Activated CD4-positive, alpha-beta T cell treated with anti-CD3 and anti-CD28 coated beads for 4 hours (primary cell): ENCODE measurements around the gene MUC5B.

Experiments used
- DNase-seq, 2 donors: peaks; one replicate each; pipeline ENCODE4 v3.0.0-alpha.2; 2020

MUC5B gene

DNA sequence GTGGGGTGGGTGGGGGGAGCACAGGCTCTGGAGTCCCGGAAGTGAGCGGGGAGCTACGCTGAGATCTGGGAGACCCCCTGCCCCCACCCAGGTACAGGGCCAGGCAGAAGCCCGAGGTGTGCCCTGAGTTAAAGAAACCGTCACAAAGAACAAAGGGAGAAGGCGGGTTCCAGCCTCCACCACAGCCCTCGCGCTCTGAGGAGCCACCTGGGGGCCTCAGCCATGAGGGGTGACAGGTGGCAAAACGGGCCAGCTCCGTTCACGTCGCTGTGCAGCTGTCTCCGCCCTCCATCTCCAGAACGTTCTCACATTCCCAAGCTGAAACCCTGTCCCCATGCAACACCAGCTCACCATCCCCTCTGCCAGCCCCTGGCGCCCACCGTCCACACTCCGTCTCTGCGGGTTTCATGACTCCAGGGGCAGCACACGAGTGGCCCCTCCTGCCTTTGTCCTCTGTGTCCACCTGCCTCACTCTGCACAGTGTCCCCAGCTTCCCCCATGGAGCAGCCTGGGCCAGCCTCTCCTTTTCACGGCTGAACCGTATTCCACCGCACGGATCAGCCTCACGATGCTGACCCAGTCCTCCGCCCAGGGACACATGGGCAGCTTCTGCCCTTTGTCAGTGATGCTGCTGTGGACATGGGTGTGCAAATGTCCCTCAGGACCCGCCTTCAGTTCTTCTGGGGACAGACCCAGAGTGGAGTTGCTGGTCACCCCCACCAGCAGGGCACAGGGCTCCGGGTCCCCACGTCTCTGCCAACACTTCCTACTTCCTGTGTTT, 1.7 kb upstream of the MUC5B start:
- DNase-seq = no peak

DNA sequence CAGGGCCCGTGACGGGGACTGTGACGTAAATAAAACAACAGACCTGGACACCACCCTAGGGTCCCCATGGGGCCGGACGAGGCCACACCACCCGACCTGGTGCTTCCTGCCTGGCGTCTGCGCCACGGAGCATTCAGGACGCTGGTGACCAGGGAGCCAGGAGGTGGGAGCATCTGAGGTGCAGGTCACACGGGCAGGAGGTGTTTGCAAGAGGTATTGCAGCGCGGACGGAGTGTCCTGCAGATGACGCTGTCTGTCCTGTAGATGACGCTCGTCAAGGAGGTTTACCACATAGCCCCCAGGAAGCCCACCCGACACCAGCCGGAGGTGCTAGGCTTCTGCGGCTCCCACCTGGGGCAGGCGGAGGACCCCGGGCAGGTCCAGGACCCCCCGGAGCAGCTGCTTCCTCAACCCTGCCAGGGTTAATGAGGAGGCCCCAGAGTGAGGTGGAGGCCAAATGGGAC, 986 bp upstream of the MUC5B start:
- no peak for DNase-seq

DNA sequence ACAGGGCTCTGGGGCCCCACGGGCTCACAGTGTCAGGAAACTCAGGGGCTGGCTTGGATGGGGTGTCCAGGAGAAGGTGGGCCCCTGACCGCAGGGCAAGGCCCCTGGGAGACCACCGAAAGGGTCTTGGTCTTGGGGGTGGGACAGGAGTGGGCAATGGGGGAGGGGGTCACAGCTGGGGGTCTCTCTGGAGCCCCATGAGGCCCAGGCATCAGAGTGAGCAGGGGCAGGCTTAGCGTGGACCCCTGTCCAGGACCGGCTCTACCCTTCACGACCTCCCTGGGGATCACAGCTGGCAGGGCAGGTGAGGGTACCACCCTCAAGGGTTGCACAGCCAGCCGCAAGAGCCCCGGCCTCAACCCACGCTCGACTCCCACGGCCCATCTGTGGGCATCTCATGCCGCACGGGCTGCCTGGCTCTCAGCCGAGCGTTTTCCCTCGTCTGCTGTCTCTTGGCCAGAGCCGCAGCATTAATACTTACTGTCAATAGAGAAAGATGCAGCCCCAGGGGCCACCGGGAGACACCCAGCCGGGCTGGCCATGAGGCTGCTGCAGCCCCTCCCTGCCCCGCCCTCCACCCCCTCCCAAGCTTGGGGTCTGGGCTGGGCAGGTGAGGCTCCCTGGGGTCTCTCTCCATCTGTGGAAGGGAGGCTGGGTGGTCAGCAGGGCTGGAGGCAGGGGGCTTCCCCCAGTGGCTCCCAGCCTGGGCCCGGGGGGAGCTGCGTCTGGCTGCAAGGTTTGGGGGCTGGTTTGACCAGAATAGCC, 662 bp downstream of the MUC5B start:
- no peak for DNase-seq

DNA sequence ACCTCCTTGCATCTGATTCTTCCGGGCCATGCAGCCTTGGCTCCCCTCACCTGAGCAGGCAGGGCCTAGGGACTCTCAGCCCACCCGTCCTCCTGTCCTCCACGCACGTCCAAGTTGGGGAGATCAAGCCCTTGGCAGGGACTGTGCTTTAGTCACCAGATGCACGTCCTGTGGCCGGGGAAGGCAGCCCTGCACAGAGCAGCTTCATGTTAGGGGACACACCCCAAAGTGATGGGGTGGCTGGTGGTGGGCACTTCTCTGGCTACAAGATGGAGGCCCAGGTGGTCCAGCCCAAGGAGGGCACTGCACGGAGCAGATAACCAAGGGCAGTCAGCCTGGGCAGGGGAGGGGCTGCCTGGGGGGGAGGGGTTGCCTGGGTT, 1.2 kb downstream of the MUC5B start:
- DNase-seq = no peak

- DNase-seq = no peak
Measured at GRCh38 chr11:1224491-1225385, 1.9 kb downstream of the MUC5B start.

GRCh38 chr11:1225386-1226225, 2.7 kb downstream of the MUC5B start:
- DNase-seq = no peak

DNA sequence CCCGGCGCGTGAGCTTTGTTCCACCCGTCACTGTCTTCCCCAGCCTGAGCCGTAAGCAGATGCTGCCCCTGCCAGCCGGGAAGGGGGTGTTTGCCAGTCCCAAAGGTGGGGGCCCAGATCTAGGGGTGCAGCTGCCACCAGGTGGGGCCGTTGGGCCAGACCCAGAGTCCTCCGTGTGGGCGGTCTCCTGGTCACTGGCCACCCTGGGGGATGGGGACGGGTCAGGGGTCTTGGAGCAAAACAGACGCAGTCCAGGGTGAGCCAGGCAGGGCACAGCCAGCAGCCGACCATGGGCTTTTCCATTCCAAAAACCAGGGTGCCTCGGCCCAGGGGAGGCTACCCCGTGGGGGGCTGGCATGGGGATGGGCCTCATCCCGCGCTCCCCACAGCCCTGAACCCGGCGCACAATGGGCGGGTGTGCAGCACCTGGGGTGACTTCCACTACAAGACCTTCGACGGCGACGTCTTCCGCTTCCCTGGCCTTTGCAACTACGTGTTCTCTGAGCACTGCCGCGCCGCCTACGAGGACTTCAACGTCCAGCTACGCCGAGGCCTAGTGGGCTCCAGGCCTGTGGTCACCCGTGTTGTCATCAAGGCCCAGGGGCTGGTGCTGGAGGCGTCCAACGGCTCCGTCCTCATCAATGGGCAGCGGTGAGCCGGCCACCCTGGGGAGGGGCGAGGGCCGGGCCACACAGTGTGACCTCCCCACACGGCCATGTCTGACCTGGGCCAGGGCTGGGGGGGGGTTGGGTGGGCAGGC, 3.5 kb downstream of the MUC5B start:
- no peak for DNase-seq

DNA sequence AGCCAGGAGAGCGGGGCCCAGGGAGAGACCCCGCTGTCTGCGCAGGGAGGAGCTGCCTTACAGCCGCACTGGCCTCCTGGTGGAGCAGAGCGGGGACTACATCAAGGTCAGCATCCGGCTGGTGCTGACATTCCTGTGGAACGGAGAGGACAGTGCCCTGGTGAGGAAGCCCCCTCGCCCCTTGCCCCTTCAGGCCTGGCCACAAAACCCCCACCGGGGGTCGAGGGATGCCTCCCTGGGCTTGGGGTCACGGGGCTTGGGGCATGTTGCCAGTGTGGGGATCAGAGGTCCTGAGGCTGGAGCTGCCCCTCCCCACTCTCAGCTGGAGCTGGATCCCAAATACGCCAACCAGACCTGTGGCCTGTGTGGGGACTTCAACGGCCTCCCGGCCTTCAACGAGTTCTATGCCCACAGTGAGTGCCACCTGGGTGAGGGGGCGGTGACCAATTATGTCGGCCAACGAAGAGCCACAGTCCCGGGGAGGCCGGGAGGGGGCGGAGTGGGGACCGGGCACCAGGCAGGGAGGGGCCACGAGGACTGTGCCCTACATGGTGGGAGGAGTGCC, 4.2 kb downstream of the MUC5B start:
- DNase-seq = no peak

DNA sequence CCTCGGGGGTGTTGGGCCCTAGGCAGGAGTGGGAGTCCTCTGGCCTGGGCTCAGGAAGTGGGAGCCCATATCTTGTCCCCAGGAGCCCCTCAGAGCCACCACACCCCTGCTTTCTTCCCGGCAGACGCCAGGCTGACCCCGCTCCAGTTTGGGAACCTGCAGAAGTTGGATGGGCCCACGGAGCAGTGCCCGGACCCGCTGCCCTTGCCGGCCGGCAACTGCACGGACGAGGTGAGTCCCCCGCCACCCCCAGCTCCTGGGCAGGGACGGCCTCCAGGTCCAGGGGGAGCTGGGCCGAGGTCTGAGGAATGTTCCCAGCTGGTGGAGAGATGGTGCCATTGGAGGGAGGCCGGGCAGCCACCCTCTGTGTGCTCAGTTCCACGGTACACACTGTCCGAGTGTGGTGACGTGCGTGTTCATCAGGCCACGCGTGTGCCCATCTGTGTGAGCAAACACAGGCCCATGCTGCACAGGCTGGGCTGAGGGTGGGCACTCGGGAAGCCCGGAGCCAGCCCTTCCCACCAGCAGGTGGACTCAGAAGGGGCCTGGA, 4.8 kb downstream of the MUC5B start:
- no peak for DNase-seq

DNA sequence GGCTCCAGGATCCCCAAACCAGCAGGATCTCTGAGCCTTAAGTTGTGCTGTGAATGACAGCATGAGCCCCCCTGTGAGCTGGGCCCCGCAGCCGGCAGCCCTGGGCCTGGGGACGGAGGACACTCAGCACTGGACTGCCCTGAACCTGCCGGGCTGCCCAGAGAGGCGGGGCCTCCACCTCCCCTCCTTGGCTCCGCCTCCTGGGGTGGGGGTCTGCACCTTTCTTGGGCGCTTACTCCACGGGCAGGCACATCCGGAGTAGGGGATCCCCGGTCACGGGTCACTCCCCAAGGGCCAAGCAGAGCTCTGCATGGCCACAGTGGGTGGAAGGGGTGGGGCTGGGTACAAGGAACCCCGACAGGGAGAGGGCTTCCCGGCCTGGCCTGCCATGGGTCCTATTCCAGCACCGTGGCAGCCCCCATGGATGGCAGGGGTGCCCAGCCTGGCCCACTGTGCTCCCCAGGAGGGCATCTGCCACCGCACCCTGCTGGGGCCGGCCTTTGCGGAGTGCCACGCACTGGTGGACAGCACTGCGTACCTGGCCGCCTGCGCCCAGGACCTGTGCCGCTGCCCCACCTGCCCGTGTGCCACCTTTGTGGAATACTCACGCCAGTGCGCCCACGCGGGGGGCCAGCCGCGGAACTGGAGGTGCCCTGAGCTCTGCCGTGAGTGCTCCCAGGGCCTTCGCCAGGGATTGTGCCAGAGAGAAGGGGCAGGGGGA, 5.4 kb downstream of the MUC5B start:
- DNase-seq = no peak

DNA sequence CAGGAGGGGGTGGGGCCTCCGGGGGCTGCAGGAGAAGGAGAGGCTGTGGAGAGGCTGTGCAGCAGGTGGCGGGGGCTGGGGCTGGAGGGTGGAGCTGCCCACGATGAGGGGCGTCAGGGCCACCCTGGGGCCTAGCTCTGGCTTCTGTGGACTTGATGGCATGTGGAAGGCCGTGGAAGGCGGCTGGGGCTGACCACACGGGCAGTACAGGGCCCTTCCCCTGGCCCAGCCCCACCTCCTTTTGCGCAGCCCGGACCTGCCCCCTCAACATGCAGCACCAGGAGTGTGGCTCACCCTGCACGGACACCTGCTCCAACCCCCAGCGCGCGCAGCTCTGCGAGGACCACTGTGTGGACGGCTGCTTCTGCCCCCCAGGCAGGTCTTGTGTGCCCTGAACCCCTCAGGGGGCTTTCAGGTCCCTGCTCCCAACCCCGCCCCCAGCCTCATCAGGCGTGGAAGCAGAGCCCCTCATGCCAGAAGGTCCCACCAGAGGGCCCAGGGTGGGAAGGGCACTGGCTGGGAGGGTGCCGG, 6.1 kb downstream of the MUC5B start:
- DNase-seq = no peak

DNA sequence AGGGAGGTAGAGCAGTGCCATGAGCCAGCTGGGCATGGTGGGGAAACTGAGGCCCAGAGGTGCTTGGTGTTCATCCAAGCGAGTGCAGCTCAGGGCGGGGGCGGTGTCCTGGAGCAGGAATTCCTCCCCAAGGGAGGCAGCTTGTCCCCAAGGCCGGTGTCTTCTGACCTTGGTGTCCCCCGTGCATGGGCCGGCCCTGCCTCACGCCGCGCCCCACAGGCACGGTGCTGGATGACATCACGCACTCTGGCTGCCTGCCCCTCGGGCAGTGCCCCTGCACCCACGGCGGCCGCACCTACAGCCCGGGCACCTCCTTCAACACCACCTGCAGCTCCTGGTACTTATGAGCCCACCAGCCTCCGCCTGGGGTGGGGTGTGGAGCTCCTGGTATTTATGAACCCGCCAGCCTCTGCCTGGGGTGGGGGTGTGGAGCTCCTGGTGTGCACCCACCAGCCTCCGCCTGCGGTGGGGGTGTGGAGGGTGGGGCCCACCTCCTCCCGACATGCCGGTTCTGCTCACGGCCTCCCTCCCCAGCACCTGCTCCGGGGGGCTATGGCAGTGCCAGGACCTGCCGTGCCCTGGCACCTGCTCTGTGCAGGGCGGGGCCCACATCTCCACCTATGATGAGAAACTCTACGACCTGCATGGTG, 6.7 kb downstream of the MUC5B start:
- DNase-seq = no peak

DNA sequence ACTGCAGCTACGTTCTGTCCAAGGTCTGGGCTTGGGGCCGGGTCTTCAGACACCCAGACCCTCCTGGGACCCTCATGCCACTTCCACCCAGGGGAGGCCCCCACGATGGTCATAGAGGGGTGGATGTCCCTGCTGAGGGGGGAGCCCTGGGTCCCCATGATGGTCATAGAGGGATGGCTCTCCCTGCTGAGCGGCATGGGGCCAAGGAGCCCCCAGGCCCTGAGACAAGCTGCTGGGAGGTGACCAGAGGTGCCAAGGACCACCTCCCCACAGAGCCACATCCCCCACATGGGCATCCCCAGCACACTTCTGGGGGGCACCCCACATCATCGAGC, 7.2 kb downstream of the MUC5B start:
- no peak for DNase-seq

DNA sequence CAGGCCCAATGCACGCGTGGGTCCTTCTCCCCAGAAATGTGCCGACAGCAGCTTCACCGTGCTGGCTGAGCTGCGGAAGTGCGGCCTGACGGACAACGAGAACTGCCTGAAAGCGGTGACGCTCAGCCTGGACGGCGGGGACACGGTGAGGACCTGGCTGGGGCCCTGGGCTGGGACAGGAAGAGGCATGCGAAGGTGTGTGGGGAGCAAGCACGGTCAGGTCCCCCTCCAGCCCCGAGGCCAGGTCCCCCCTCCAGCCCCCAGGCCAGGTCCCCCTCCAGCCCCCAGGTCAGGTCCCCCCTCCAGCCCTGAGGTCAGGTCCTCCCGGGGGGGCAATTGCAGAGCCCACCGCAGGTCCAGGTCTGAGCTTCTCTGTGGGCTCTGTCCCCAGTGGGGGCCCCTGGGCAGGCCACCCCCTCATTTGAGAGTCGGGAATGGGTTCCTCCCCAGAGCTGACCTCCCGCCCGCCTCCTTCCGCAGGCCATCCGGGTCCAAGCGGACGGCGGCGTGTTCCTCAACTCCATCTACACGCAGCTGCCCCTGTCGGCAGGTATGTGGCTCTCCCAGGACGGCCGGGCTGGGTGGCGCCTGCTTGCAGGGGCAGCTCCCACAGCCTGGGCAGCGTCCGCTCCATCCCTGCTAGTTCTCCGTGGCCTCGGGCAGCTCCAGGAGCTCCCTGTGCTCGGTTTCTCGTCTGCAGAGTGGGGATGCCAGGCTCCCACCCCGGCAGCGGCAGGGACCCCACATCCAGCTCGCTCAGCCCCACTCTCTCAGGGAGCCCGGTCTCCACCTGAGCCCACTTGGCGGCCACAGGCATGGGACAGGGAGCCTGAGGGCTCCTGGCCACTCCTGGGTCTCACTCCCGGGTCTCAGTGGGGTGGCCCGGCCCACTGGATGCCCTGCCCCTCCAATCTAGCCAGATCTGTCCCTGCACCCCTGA, 7.9 kb downstream of the MUC5B start:
- DNase-seq = no peak

DNA sequence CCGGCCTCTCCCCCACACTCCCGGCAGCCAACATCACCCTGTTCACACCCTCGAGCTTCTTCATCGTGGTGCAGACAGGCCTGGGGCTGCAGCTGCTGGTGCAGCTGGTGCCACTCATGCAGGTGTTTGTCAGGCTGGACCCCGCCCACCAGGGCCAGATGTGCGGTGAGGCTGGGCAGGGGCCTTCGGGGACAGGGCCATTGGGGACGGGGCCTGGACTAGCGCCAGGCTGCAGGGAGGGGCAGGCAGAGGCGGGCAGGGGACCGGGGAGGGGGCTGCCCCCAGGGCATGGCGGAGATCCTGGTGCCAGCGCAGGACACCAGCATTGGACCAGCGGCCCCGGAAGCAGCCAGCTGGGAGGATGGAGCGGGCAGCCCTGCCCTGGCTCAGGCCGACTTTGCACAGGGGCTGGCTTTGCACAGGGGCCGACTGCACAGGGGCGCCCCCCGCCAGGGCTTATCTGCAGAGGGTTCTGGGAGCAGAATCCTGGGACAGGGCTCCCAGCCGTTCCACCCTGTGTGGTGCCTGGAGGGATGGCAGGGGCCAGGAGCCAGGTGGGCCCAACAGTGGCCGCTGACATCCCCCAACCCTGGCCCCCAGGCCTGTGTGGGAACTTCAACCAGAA, 8.6 kb downstream of the MUC5B start:
- DNase-seq = no peak

DNA sequence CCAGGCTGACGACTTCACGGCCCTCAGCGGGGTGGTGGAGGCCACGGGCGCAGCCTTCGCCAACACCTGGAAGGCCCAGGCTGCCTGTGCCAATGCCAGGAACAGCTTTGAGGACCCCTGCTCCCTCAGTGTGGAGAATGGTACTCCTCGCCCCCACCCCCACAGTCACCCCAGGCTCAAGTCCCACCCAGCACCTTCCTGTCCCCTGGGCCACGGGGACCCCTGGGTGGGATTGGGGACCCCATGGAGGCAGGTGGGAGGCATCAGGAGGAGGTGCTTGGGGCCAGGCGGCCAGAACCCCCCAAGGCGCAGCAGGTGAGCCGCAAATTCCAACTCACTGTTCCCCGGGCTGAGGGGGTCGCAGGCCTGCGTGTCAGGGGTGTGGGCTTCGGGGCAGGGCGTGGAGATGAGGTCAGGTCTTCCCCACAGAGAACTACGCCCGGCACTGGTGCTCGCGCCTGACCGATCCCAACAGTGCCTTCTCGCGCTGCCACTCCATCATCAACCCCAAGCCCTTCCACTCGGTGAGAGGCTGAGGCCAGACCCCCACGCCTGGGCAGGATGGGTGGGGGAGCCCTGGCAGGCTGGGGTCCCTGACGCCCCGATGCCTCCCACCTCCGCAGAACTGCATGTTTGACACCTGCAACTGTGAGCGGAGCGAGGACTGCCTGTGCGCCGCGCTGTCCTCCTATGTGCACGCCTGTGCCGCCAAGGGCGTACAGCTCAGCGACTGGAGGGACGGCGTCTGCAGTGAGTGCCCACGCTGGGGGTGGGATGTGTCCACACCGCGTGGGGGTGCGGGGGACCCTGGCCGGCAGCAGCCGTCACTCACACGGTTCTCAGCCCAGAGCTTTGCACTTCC, 9.4 kb downstream of the MUC5B start:
- no peak for DNase-seq

DNA sequence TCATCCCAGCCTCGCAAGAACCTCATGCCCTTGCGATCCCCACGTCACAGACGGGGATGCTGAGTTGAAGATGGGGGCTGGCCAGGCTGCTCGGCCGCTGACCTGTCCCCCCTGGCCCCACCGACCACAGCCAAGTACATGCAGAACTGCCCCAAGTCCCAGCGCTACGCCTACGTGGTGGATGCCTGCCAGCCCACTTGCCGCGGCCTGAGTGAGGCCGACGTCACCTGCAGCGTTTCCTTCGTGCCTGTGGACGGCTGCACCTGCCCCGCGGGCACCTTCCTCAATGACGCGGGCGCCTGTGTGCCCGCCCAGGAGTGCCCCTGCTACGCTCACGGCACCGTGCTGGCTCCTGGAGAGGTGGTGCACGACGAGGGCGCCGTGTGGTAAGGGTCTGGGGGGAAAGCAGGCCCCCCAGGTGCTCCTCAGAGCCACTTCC, 10.0 kb downstream of the MUC5B start:
- DNase-seq = no peak
